AG20443 (cell line): ENCODE measurements around the gene BBS5.
A peak's percentile ranks its signal among the peaks of the same experiment; 100 is the strongest.
"Not testable (repeated sequence)": the region's sequence is repeated elsewhere in the genome, so short reads cannot be mapped to it uniquely, and the experiment has no call there.

Experiments used
- DNase-seq: peaks from one replicate; pipeline ENCODE4 v3.0.0; 2012; ENCODE audit warnings: low spot score, mixed read lengths

The BBS5 gene

GRCh38 chr2:169486487-169486886 lies 7.2 kb downstream of the BBS5 start:
- DNase-seq, result no peak

GRCh38 chr2:169490834-169491233 lies 11.5 kb downstream of the BBS5 start:
- DNase-seq, result no peak

GRCh38 chr2:169491378-169491777 lies 12.1 kb downstream of the BBS5 start:
- no peak for DNase-seq

GRCh38 chr2:169493360-169493759 lies 14.1 kb downstream of the BBS5 start:
- DNase-seq, result no peak

- no peak for DNase-seq
These were observed 16.1 kb downstream of the BBS5 start for GRCh38 chr2:169495310-169495928.

GRCh38 chr2:169504651-169505050 lies 25.4 kb downstream of the BBS5 start:
- no peak for DNase-seq

- DNase-seq, result no peak
These were observed 28.4 kb downstream of the BBS5 start for GRCh38 chr2:169507698-169508097.

GRCh38 chr2:169509298-169509885 lies 30.1 kb downstream of the BBS5 start, which contains the start of gene KLHL41:
Gene KLHL41, plus strand, starts transcription at chr2:169509702. Its CDS starts 77 bp downstream, at chr2:169509779.
- DNase-seq, result peak; percentile 11

GRCh38 chr2:169509955-169510354 lies 30.7 kb downstream of the BBS5 start:
- DNase-seq, result no peak

- no peak for DNase-seq
These were observed 31.2 kb downstream of the BBS5 start for GRCh38 chr2:169510496-169510895.

- no peak for DNase-seq
These were observed 32.5 kb downstream of the BBS5 start for GRCh38 chr2:169511818-169512217.

- no peak for DNase-seq
These were observed 33.2 kb downstream of the BBS5 start for GRCh38 chr2:169512525-169512924.

- DNase-seq, result no peak
These were observed 33.8 kb downstream of the BBS5 start for GRCh38 chr2:169513094-169513493.

- no peak for DNase-seq
These were observed 34.6 kb downstream of the BBS5 start for GRCh38 chr2:169513926-169514325.

GRCh38 chr2:169514758-169515157 lies 35.5 kb downstream of the BBS5 start:
- DNase-seq, result not testable (repeated sequence)

- DNase-seq, result not testable (repeated sequence)
These were observed 37.2 kb downstream of the BBS5 start for GRCh38 chr2:169516488-169516995.

GRCh38 chr2:169520896-169521295 lies 41.6 kb downstream of the BBS5 start:
- DNase-seq, result no peak

- DNase-seq, result no peak
These were observed 44.4 kb downstream of the BBS5 start for GRCh38 chr2:169523681-169524080.

- DNase-seq, result no peak
These were observed 46.1 kb downstream of the BBS5 start for GRCh38 chr2:169525434-169525833.

- no peak for DNase-seq
These were observed 47.2 kb downstream of the BBS5 start for GRCh38 chr2:169526451-169526850.

GRCh38 chr2:169528271-169528701 lies 49.0 kb downstream of the BBS5 start:
- peak; percentile 66 for DNase-seq

GRCh38 chr2:169539460-169539859 lies 60.2 kb downstream of the BBS5 start:
- not testable (repeated sequence) for DNase-seq

GRCh38 chr2:169540146-169540545 lies 60.9 kb downstream of the BBS5 start:
- no peak for DNase-seq

- DNase-seq, result no peak
These were observed 63.1 kb downstream of the BBS5 start for GRCh38 chr2:169542433-169542832.
